HepG2 (cell line): ENCODE results near the gene PRKCZ. TPM values are rescaled to one million over a fixed set of nuclear protein-coding genes. Genes with fewer than 3 reads are reported as not detected.

Experiments
- ATAC-seq: fragments of 200-7000 bp; cut with Tn5 transposase; 3 replicates; pipeline ENCODE4 v1.9.1; 2020; ENCODE audit warnings: mild to moderate bottlenecking, moderate library complexity
- BruUV-seq: library from RNA; stranded (reverse); fragments of 400-500 nt; replicated peaks from 2 replicates; lab custom pipeline; 2021; lab: Mats Ljungman, UMichigan
- CTCF ChIA-PET: fragments of 300-600 bp; formaldehyde crosslinking; extraction: SDS; loops from one replicate; lab custom pipeline; 2021; ENCODE audit warnings: low total read pairs, inconsistent platforms, low intra/inter-chr PET ratio; lab: Yijun Ruan, JAX
- POLR2A ChIA-PET: fragments of 350-600 bp; sonication (Branson Sonifier 250); formaldehyde crosslinking; loops from one replicate; lab custom pipeline; 2020; ENCODE audit warnings: antibody characterized with exemption, inconsistent platforms; lab: Yijun Ruan, JAX
- DNase-seq: peaks from one replicate; pipeline ENCODE4 v3.0.0-alpha.2; 2015; ENCODE audit warnings: low spot score
- FAIRE-seq: peaks from 3 replicates; lab custom pipeline; 2011; peaks lifted over from hg19 to GRCh38; lab: Jason Lieb, UNC
- H2AFZ ChIP-seq: one replicate; pipeline ENCODE4 v1.6.1; 2011; ENCODE audit warnings: low read length, inconsistent platforms
- H3K27ac ChIP-seq: fragments of 300-600 bp; 3 replicates; pipeline ENCODE4 v1.8.0; 2011; ENCODE audit warnings: mixed run types, mild to moderate bottlenecking, mixed read lengths, low read length, inconsistent platforms; ENCODE audit not compliant: insufficient read depth; ENCODE audit errors: extremely low read length
- H3K27me3 ChIP-seq, 2 experiments: fragments of 200-600 bp in 1 of 2; 2 replicates in 1 of 2; 3 replicates in 1 of 2; pipeline versions ENCODE4 v1.6.0 to v1.8.0; 2011; ENCODE audit warnings: low read length in 2 of 2, mild to moderate bottlenecking in 2 of 2, moderate library complexity in 2 of 2, inconsistent platforms in 1 of 2; ENCODE audit not compliant: insufficient read depth in 2 of 2, control insufficient read depth in 1 of 2
- H3K36me3 ChIP-seq, 2 experiments: fragments of 200-600 bp in 1 of 2; replicated peaks in 1 of 2; 2 replicates in 1 of 2; 3 replicates in 1 of 2; pipeline versions ENCODE4 v1.5.1 to v1.8.0; 2011; ENCODE audit warnings: low read length in 2 of 2, inconsistent platforms in 1 of 2; ENCODE audit not compliant: insufficient read depth in 2 of 2, control insufficient read depth in 1 of 2
- H3K4me1 ChIP-seq: 2 replicates; pipeline ENCODE4 v1.5.1; 2012; ENCODE audit warnings: low read length, inconsistent platforms; ENCODE audit not compliant: insufficient read depth
- H3K4me2 ChIP-seq: 2 replicates; pipeline ENCODE4 v1.6.0; 2011; ENCODE audit warnings: low read depth, low read length, inconsistent platforms
- H3K4me3 ChIP-seq, 3 experiments: fragments of 200-600 bp in 1 of 3; sonication (generic), shearing (Covaris generic) in 1 of 3; replicated peaks in 1 of 3; 2 replicates each; pipeline ENCODE4 v1.5.1; 2011 to 2016; ENCODE audit warnings: low read length in 3 of 3, inconsistent platforms in 2 of 3, low read depth in 2 of 3, mild to moderate bottlenecking in 2 of 3, control low read depth in 1 of 3, mixed read lengths in 1 of 3; ENCODE audit not compliant: insufficient read depth in 1 of 3
- H3K79me2 ChIP-seq: one replicate; pipeline ENCODE4 v1.6.1; 2011; ENCODE audit warnings: low read length, inconsistent platforms; ENCODE audit not compliant: insufficient read depth
- H3K9ac ChIP-seq: 2 replicates; pipeline ENCODE4 v1.6.0; 2011; ENCODE audit warnings: mild to moderate bottlenecking, low read depth, low read length, inconsistent platforms; ENCODE audit not compliant: insufficient read depth
- H3K9me3 ChIP-seq: 2 replicates; pipeline ENCODE4 v1.5.1; 2012; ENCODE audit warnings: mild to moderate bottlenecking, low read length
- H4K20me1 ChIP-seq: 2 replicates; pipeline ENCODE4 v1.6.0; 2011; ENCODE audit warnings: inconsistent platforms, mild to moderate bottlenecking, low read length, moderate library complexity; ENCODE audit not compliant: insufficient read depth
- ZNF143 ChIP-seq: sonication (generic); formaldehyde crosslinking; IDR thresholded peaks from 2 replicates; pipeline ENCODE4 v1.4.0; 2020; ENCODE audit warnings: missing genetic modification reagents
- ZNF343 ChIP-seq: sonication (generic); formaldehyde crosslinking; IDR thresholded peaks from 2 replicates; pipeline ENCODE4 v1.4.0; 2020; ENCODE audit warnings: mild to moderate bottlenecking, missing genetic modification reagents
- WGBS: methylation state at CpG from one replicate; pipeline ENCODE4 v1.1.6; 2017; ENCODE audit warnings: low lambda C conversion rate; 5-methylcytosine and 5-hydroxymethylcytosine counted together
- in situ Hi-C: cut with HindIII; loops from 2 replicates; pipeline ENCODE4 v1.10.0; 2017; ENCODE audit warnings: low pct_unique_long_range_greater_than_20kb; ENCODE audit not compliant: extremely low pct_ligation_motif_present
- intact Hi-C: fragments of 100-400 bp; cut with micrococcal nuclease; formaldehyde crosslinking; loops from one replicate; pipeline ENCODE4 v1.10.0; 2022; ENCODE audit not compliant: unreplicated experiment
- polyA plus RNA-seq, 8 experiments: library from polyadenylated mRNA; depleted of rRNA in 3 of 8; stranded (reverse) in 7 of 8; unstranded in 1 of 8; fragments of >200 nt; fragmentation: Illumina TruSeq in 4 of 8; extraction: Trizol in 4 of 8; gene quantifications; 2 replicates each; pipeline versions ENCODE4 v1.2.1 to v1.2.3, GENCODE V29; 2011 to 2016; ENCODE audit warnings: low read depth in 4 of 8, missing spikeins in 1 of 8, mixed read lengths in 1 of 8; ENCODE audit not compliant: insufficient read depth in 1 of 8
- total RNA-seq, 5 experiments: library from RNA; depleted of rRNA; stranded (reverse); fragments of >200 nt; fragmentation: Illumina TruSeq; extraction: Trizol; gene quantifications; 2 replicates each; pipeline ENCODE4 v1.2.3, GENCODE V29; 2016; ENCODE audit warnings: low read depth in 1 of 5
- TF ChIP-seq, protein P1 (sequence below): IDR thresholded peaks from 2 replicates; pipeline ENCODE4 v1.6.1; 2016; ENCODE audit warnings: low read depth
- TF ChIP-seq, protein P2 (sequence below): sonication (generic); formaldehyde crosslinking; IDR thresholded peaks from 2 replicates; pipeline ENCODE4 v1.9.0; 2021; ENCODE audit warnings: mild to moderate bottlenecking, missing genetic modification reagents

PRKCZ gene
- total and polyA plus RNA-seq, 2 of the 13 experiments (the other 11 are each of a cell fraction or from before 2014, with no cell fraction given): 34.7 to 85.2 TPM

- ChIA-PET CTCF (interaction anchor here (1.1 to 4.0 kb wide), 2 partner anchors 83 to 101 kb away, joined by 4 to 30 read pairs; no protein-coding TSS in a partner anchor), POLR2A (interaction anchor here (0.5 to 1.9 kb wide), 4 partner anchors 84 to 927 kb away, joined by 3 to 13 read pairs (median 4); no protein-coding TSS in a partner anchor)
- in situ Hi-C loops (no loop called here), intact Hi-C loops (no loop called here)
- Histone ChIP-seq H3K9ac (no peak overlapping the region), H4K20me1 (no peaks in the 10 kb centered on the region), H3K36me3 (no peaks in the 10 kb centered on the region), H3K27me3 (peaks cover 7 to 39% of the 10 kb centered on the region in 2 experiments), H2AFZ (no peak overlapping the region), H3K4me1 (peaks cover 59% of the 10 kb centered on the region), H3K4me2 (no peak overlapping the region), H3K4me3 (no peak overlapping the region), H3K9me3 (no peaks in the 10 kb centered on the region), H3K27ac (no peak overlapping the region), H3K79me2 (no peaks in the 10 kb centered on the region)
- FAIRE-seq: no peak
- ATAC-seq: no peak
- TF ChIP-seq ZNF143 (CRISPR knock-in tag) (no peak), ZNF343 (CRISPR knock-in tag) (no peak)
- TF ChIP-seq, protein P1, sequence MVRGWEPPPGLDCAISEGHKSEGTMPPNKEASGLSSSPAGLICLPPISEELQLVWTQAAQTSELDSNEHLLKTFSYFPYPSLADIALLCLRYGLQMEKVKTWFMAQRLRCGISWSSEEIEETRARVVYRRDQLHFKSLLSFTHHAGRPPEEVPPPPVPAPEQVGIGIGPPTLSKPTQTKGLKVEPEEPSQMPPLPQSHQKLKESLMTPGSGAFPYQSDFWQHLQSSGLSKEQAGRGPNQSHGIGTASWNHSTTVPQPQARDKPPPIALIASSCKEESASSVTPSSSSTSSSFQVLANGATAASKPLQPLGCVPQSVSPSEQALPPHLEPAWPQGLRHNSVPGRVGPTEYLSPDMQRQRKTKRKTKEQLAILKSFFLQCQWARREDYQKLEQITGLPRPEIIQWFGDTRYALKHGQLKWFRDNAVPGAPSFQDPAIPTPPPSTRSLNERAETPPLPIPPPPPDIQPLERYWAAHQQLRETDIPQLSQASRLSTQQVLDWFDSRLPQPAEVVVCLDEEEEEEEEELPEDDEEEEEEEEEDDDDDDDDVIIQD (CRISPR knock-in tag): no peak
- TF ChIP-seq, protein P2, sequence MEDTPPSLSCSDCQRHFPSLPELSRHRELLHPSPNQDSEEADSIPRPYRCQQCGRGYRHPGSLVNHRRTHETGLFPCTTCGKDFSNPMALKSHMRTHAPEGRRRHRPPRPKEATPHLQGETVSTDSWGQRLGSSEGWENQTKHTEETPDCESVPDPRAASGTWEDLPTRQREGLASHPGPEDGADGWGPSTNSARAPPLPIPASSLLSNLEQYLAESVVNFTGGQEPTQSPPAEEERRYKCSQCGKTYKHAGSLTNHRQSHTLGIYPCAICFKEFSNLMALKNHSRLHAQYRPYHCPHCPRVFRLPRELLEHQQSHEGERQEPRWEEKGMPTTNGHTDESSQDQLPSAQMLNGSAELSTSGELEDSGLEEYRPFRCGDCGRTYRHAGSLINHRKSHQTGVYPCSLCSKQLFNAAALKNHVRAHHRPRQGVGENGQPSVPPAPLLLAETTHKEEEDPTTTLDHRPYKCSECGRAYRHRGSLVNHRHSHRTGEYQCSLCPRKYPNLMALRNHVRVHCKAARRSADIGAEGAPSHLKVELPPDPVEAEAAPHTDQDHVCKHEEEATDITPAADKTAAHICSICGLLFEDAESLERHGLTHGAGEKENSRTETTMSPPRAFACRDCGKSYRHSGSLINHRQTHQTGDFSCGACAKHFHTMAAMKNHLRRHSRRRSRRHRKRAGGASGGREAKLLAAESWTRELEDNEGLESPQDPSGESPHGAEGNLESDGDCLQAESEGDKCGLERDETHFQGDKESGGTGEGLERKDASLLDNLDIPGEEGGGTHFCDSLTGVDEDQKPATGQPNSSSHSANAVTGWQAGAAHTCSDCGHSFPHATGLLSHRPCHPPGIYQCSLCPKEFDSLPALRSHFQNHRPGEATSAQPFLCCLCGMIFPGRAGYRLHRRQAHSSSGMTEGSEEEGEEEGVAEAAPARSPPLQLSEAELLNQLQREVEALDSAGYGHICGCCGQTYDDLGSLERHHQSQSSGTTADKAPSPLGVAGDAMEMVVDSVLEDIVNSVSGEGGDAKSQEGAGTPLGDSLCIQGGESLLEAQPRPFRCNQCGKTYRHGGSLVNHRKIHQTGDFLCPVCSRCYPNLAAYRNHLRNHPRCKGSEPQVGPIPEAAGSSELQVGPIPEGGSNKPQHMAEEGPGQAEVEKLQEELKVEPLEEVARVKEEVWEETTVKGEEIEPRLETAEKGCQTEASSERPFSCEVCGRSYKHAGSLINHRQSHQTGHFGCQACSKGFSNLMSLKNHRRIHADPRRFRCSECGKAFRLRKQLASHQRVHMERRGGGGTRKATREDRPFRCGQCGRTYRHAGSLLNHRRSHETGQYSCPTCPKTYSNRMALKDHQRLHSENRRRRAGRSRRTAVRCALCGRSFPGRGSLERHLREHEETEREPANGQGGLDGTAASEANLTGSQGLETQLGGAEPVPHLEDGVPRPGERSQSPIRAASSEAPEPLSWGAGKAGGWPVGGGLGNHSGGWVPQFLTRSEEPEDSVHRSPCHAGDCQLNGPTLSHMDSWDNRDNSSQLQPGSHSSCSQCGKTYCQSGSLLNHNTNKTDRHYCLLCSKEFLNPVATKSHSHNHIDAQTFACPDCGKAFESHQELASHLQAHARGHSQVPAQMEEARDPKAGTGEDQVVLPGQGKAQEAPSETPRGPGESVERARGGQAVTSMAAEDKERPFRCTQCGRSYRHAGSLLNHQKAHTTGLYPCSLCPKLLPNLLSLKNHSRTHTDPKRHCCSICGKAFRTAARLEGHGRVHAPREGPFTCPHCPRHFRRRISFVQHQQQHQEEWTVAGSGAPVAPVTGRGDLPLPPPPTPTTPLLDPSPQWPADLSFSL (CRISPR knock-in tag): peak; percentile 48; the same call in 1 of the 2 replicates
- no peak for DNase-seq
- 67% methylated on average over 4 of the region's 4 CpGs for WGBS
- BruUV-seq: no TSS peak
These were observed 6.3 kb upstream of the PRKCZ start for GRCh38 chr1:2043886-2044285.
